ENCODE results near the gene AK9. TPM values are rescaled to one million over a fixed set of nuclear protein-coding genes. Genes with fewer than 3 reads are reported as not detected.

Gene AK9
- total RNA-seq, 4 donors from 2014 or later, result 4.1 to 10.3 (median 6.4) TPM

GRCh38 chr6:109516929-109517328 is 174.1 kb downstream of the AK9 start:
- intact Hi-C loops (cut with DNase I; ENCODE audit: low total_unique reads), result loop anchor here (10.0 kb wide), 1 partner anchor 158 kb away; no protein-coding TSS in a partner anchor
- 45 to 69% methylated on average over 3 of the region's 3 CpGs for WGBS, 2 donors
- H3K4me3 ChIP-seq (ENCODE audit: low read depth, poor library complexity, severe bottlenecking), result no peak overlapping the region
- no peak for TF ChIP-seq CTCF (IDR thresholded peaks at IDR 0.05)
- no peak for TF ChIP-seq POLR2A (IDR thresholded peaks at IDR 0.05)
- DNase-seq (ENCODE audit: low spot score in 2 of 2), result no peak

GRCh38 chr6:109515781-109516409 is 175.1 kb downstream of the AK9 start:
- 65 to 70% methylated on average over 6 of the region's 6 CpGs for WGBS, 2 donors
- intact Hi-C loops (cut with DNase I; ENCODE audit: low total_unique reads), result loop anchor here (10.0 kb wide), 1 partner anchor 159 kb away; no protein-coding TSS in a partner anchor
- H3K4me3 ChIP-seq (ENCODE audit: low read depth, poor library complexity, severe bottlenecking), result no peak overlapping the region
- TF ChIP-seq POLR2A (IDR thresholded peaks at IDR 0.05) (no peak), CTCF (IDR thresholded peaks at IDR 0.05) (no peak)
- DNase-seq (ENCODE audit: low spot score in 2 of 2), result no peak

- no peak overlapping the region for H3K4me3 ChIP-seq (ENCODE audit: low read depth, poor library complexity, severe bottlenecking)
- intact Hi-C loops (cut with DNase I; ENCODE audit: low total_unique reads), result loop anchor here (10.0 kb wide), 1 partner anchor 160 kb away; no protein-coding TSS in a partner anchor
- 84 to 93% methylated on average over 3 of the region's 3 CpGs for WGBS, 2 donors
These were observed 176.1 kb downstream of the AK9 start for GRCh38 chr6:109514946-109515345.

GRCh38 chr6:109513571-109514071 is 177.4 kb downstream of the AK9 start:
- no peak for DNase-seq (ENCODE audit: low spot score in 2 of 2)
- intact Hi-C loops (cut with DNase I; ENCODE audit: low total_unique reads), result loop anchor here (10.0 kb wide), 1 partner anchor 161 kb away; no protein-coding TSS in a partner anchor
- WGBS, 2 donors, result 71 to 74% methylated on average over 2 of the region's 2 CpGs
- TF ChIP-seq POLR2A (IDR thresholded peaks at IDR 0.05) (no peak), CTCF (IDR thresholded peaks at IDR 0.05) (no peak)
- no peak overlapping the region for H3K4me3 ChIP-seq (ENCODE audit: low read depth, poor library complexity, severe bottlenecking)

More at GRCh38 chr6:109514946-109515345, 176.1 kb downstream of the AK9 start:
- TF ChIP-seq POLR2A (IDR thresholded peaks at IDR 0.05), result no peak
- TF ChIP-seq CTCF (IDR thresholded peaks at IDR 0.05), result no peak
- no peak for DNase-seq (ENCODE audit: low spot score in 2 of 2)

GRCh38 chr6:109512271-109512817 is 178.7 kb downstream of the AK9 start:
- 82 to 92% methylated on average over 2 of the region's 2 CpGs for WGBS, 2 donors
- no peak for TF ChIP-seq POLR2A (IDR thresholded peaks at IDR 0.05)
- no peak overlapping the region for H3K4me3 ChIP-seq (ENCODE audit: low read depth, poor library complexity, severe bottlenecking)
- intact Hi-C loops (cut with DNase I; ENCODE audit: low total_unique reads), result loop anchor here (10.0 kb wide), 1 partner anchor 162 kb away; no protein-coding TSS in a partner anchor
- DNase-seq (ENCODE audit: low spot score in 2 of 2), result no peak

GRCh38 chr6:109511832-109512231 is 179.2 kb downstream of the AK9 start:
- no peak for DNase-seq (ENCODE audit: low spot score in 2 of 2)
- 85 to 90% methylated on average over 2 of the region's 2 CpGs for whole genome bisulfite sequencing, 2 donors
- H3K4me3 ChIP-seq (ENCODE audit: low read depth, poor library complexity, severe bottlenecking), result no peak overlapping the region
- TF ChIP-seq CTCF (IDR thresholded peaks at IDR 0.05), result no peak
- no peak for TF ChIP-seq POLR2A (IDR thresholded peaks at IDR 0.05)
- intact Hi-C loops (cut with DNase I; ENCODE audit: low total_unique reads), result loop anchor here (10.0 kb wide), 1 partner anchor 163 kb away; no protein-coding TSS in a partner anchor

All from lower leg skin (tissue), 4 donors.